Heart left ventricle (tissue), 13 donors: Measurements from ENCODE around the gene ZBTB7B.

Experiments
- POLR2A ChIP-seq, 2 donors: fragments of 450-650 bp; IDR thresholded peaks; one replicate each; pipeline ENCODE4 v1.6.1; 2017; ENCODE audit warnings: antibody characterized with exemption in 2 of 2, mild to moderate bottlenecking in 2 of 2, moderate library complexity in 2 of 2
- TF ChIP-seq, protein P1 (sequence below), 12 donors: fragments of 200-600 bp; sonication (generic) in 4 of 12; IDR thresholded peaks; one replicate each; pipeline versions ENCODE4 v1.5.0 to v1.8.0; 2018 to 2022; ENCODE audit warnings: antibody characterized with exemption in 12 of 12, mild to moderate bottlenecking in 5 of 12
- donor health status: ischemic (EF 13 %, LVEDD 7.1; RV severe dilation, severe dysfunction).
- donor health status: DM: no; HTN: yes; CAD: no.
- donor health status: DM: no; HTN: no; CAD: no.
- donor health status: ischemic (EF 25% LVEDD 6.9; RV normal size, moderate dysfunction).
- donor health status: ischemic (EF 25% LVEDD 5.7; RV mildly dilated, moderate dysfunction).
- donor health status: ischemic (EF 35%, LVEDD 5.7; RV mildly dilated, moderate dysfunction).
- donor health status: nonischemic (EF 11% LVEDD 7.7; RV severe dilation, severe dysfunction).
- donor health status: DM: yes; HTN: yes; CAD: no.
- donor health status: PGD.
- donor health status: ischemic (EF 29% LVEDD 5.4; RV normal size, mild dysfunction).
- donor health status: nonischemic (EF 23%, LVEDD 6.1; RV moderate dilation, normal function).

- TF ChIP-seq, protein P1, sequence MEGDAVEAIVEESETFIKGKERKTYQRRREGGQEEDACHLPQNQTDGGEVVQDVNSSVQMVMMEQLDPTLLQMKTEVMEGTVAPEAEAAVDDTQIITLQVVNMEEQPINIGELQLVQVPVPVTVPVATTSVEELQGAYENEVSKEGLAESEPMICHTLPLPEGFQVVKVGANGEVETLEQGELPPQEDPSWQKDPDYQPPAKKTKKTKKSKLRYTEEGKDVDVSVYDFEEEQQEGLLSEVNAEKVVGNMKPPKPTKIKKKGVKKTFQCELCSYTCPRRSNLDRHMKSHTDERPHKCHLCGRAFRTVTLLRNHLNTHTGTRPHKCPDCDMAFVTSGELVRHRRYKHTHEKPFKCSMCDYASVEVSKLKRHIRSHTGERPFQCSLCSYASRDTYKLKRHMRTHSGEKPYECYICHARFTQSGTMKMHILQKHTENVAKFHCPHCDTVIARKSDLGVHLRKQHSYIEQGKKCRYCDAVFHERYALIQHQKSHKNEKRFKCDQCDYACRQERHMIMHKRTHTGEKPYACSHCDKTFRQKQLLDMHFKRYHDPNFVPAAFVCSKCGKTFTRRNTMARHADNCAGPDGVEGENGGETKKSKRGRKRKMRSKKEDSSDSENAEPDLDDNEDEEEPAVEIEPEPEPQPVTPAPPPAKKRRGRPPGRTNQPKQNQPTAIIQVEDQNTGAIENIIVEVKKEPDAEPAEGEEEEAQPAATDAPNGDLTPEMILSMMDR (IDR thresholded peaks at IDR 0.05): no peak
- TF ChIP-seq POLR2A (IDR thresholded peaks at IDR 0.05): no peak
These were observed 36.7 kb downstream of the ZBTB7B start for GRCh38 chr1:155039308-155039669.
